ENCODE data around the gene KLHL26.

Gene KLHL26

GRCh38 chr19:18620902-18621301 is 15.9 kb upstream of the KLHL26 start (continued):
- TF ChIP-seq SETDB1 (IDR thresholded peaks at IDR 0.05; ENCODE audit: insufficient read length, low read length), result no peak

- H3K36me3 ChIP-seq (ENCODE audit: control insufficient read depth in 2 of 2, insufficient read depth in 1 of 2, low read length in 2 of 2), result no peaks in the 10 kb centered on the region
- no peak for TF ChIP-seq ZNF302 (tag by site-specific recombination; IDR thresholded peaks at IDR 0.05; ENCODE audit: low read depth)
- no peak for TF ChIP-seq RBAK (tag by site-specific recombination; IDR thresholded peaks at IDR 0.05)
- no peak for TF ChIP-seq ZFP3 (tag by site-specific recombination; IDR thresholded peaks at IDR 0.05; ENCODE audit: low read depth)
- no peak for TF ChIP-seq ZXDB (tag by site-specific recombination; IDR thresholded peaks at IDR 0.05)
- ChIA-PET POLR2A (interaction anchor here (0.6 kb wide), 1 partner anchor 12 kb away, joined by 5 read pairs; no protein-coding TSS in a partner anchor), CTCF (no interaction called here)
- no peak overlapping the region for H3K4me3 ChIP-seq (ENCODE audit: low read depth, low read length)
- no peaks in the 10 kb centered on the region for H3K9me3 ChIP-seq (ENCODE audit: control insufficient read depth, insufficient read depth, low read depth, low read length)
- H3K27ac ChIP-seq (ENCODE audit: extremely low read depth, low read depth, low read length), result no peak overlapping the region
- H3K4me1 ChIP-seq (ENCODE audit: control insufficient read depth, insufficient read depth, low read length), result no peaks in the 10 kb centered on the region
These were observed 9.9 kb upstream of the KLHL26 start for GRCh38 chr19:18626906-18627305.

- TF ChIP-seq ZNF23 (tag by site-specific recombination; IDR thresholded peaks at IDR 0.05; ENCODE audit: borderline replicate concordance) (no peak), EGR2 (tag by site-specific recombination; IDR thresholded peaks at IDR 0.05; ENCODE audit: low read depth) (peak; percentile 60), ZNF341 (tag by site-specific recombination; IDR thresholded peaks at IDR 0.05; ENCODE audit: low read depth) (peak; percentile 70), MYNN (tag by site-specific recombination; IDR thresholded peaks at IDR 0.05; ENCODE audit: borderline replicate concordance) (0 out of 2 replicates have a peak, but pooled peaks have one; percentile 45), ZNF837 (tag by site-specific recombination; IDR thresholded peaks at IDR 0.05) (no peak), ZFHX2 (tag by site-specific recombination; conservative IDR thresholded peaks at IDR 0.05) (peak; percentile 72), PRDM4 (tag by site-specific recombination; IDR thresholded peaks at IDR 0.05) (no peak)
- H3K4me1 ChIP-seq (ENCODE audit: control insufficient read depth, insufficient read depth, low read length), result no peaks in the 10 kb centered on the region
- CTCF ChIA-PET, result interaction anchor here (0.6 to 2.2 kb wide), 4 partner anchors 36 to 158 kb away, joined by 3 to 7 read pairs (median 4); partner anchors contain the start of gene REX1BD
- POLR2A ChIA-PET, result interaction anchor here (0.5 to 1.2 kb wide), 2 partner anchors 22 to 73 kb away, joined by 3 read pairs; no protein-coding TSS in a partner anchor
- H3K4me3 ChIP-seq (ENCODE audit: low read depth, low read length), result no peak overlapping the region
- H3K27ac ChIP-seq (ENCODE audit: extremely low read depth, low read depth, low read length), result no peak overlapping the region
- no peaks in the 10 kb centered on the region for H3K9me3 ChIP-seq (ENCODE audit: control insufficient read depth, insufficient read depth, low read depth, low read length)
- H3K36me3 ChIP-seq (ENCODE audit: control insufficient read depth in 2 of 2, insufficient read depth in 1 of 2, low read length in 2 of 2), result no peaks in the 10 kb centered on the region
These were observed 7.4 kb upstream of the KLHL26 start for GRCh38 chr19:18629166-18630088.

- no peaks in the 10 kb centered on the region for H3K9me3 ChIP-seq (ENCODE audit: control insufficient read depth, insufficient read depth, low read depth, low read length)
- H3K4me3 ChIP-seq (ENCODE audit: low read depth, low read length), result no peak overlapping the region
- H3K27ac ChIP-seq (ENCODE audit: extremely low read depth, low read depth, low read length), result no peak overlapping the region
- H3K36me3 ChIP-seq (ENCODE audit: control insufficient read depth in 2 of 2, insufficient read depth in 1 of 2, low read length in 2 of 2), result no peaks in the 10 kb centered on the region
- no peak for TF ChIP-seq ZNF654 (tag by site-specific recombination; IDR thresholded peaks at IDR 0.05; ENCODE audit: low read depth)
- no peak for TF ChIP-seq TCF7L2 (IDR thresholded peaks at IDR 0.05; ENCODE audit: borderline replicate concordance, low read depth, low read length)
- TF ChIP-seq OVOL3 (tag by site-specific recombination; IDR thresholded peaks at IDR 0.05), result no peak
- ChIA-PET CTCF (no interaction called here), POLR2A (no interaction called here)
- H3K4me1 ChIP-seq (ENCODE audit: control insufficient read depth, insufficient read depth, low read length), result peaks cover 8% of the 10 kb centered on the region; the same call in 1 of the 2 replicates
These were observed 3.5 kb upstream of the KLHL26 start for GRCh38 chr19:18633321-18633720.

Data from HEK293 (cell line).